LoVo (cell line): ENCODE results near the gene SPINK13.
"Not testable (repeated sequence)": the region's sequence is repeated elsewhere in the genome, so short reads cannot be mapped to it uniquely, and the experiment has no call there.

Source experiments
- DNase-seq: peaks from one replicate; pipeline ENCODE4 v3.0.0-alpha.2; 2016; ENCODE audit warnings: low spot score

Gene SPINK13

GRCh38 chr5:148312153-148312552 lies 43.6 kb downstream of the SPINK13 start, which contains the start of gene SPINK7:
Gene SPINK7 (plus strand): TSS chr5:148312423. CDS start chr5:148312484, 61 bp downstream.
- peak; percentile 29 for DNase-seq

- peak; percentile 45 for DNase-seq
These were observed 45.6 kb downstream of the SPINK13 start for GRCh38 chr5:148314187-148314586.

- DNase-seq, result no peak
These were observed 46.1 kb downstream of the SPINK13 start for GRCh38 chr5:148314731-148315130.

GRCh38 chr5:148320011-148320963 lies 51.7 kb downstream of the SPINK13 start:
- DNase-seq, result not testable (repeated sequence)

- DNase-seq, result no peak
These were observed 64.8 kb downstream of the SPINK13 start for GRCh38 chr5:148333262-148333849.

- DNase-seq, result no peak
These were observed 66.7 kb downstream of the SPINK13 start, which contains the start of gene SPINK9 for GRCh38 chr5:148335259-148335658. Gene SPINK9 (plus strand): TSS chr5:148335559. CDS start chr5:148335614, 55 bp downstream.
